ENCODE data around the gene EHMT2.

EHMT2 gene

DNA sequence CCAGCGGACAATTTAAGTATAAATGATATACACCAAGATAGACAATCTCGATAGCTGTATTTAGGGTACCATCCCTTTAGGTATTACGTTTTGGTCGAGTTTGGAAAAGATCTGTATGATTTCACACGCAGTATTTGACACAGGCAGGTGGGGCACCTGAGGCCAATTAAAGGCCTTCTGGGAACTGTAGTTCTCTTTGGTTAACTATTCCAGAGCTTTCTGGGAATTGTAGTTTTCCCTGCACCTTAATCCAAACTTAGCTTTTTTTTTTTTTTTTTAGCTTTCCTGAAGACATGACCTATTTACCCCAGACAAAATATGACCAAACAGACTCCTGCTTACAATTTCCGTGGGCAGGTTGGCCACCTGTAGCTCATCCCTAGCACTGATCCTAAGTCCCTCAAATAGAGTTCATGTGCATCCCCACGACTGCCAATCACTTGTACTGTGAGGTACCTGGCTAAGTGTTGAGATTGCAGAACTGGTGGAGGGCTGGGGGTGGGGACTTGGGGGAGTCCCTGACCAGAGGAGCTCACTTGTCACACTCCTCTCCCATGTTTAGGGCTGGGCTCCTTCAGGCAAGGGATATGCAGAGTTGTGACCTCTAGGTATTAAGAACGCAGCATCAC is 999 bp upstream of the EHMT2 start (continued):
- TF ChIP-seq, protein P1, sequence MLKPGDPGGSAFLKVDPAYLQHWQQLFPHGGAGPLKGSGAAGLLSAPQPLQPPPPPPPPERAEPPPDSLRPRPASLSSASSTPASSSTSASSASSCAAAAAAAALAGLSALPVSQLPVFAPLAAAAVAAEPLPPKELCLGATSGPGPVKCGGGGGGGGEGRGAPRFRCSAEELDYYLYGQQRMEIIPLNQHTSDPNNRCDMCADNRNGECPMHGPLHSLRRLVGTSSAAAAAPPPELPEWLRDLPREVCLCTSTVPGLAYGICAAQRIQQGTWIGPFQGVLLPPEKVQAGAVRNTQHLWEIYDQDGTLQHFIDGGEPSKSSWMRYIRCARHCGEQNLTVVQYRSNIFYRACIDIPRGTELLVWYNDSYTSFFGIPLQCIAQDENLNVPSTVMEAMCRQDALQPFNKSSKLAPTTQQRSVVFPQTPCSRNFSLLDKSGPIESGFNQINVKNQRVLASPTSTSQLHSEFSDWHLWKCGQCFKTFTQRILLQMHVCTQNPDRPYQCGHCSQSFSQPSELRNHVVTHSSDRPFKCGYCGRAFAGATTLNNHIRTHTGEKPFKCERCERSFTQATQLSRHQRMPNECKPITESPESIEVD (tag by site-specific recombination; IDR thresholded peaks at IDR 0.05), result no peak
- TF ChIP-seq, protein P2, sequence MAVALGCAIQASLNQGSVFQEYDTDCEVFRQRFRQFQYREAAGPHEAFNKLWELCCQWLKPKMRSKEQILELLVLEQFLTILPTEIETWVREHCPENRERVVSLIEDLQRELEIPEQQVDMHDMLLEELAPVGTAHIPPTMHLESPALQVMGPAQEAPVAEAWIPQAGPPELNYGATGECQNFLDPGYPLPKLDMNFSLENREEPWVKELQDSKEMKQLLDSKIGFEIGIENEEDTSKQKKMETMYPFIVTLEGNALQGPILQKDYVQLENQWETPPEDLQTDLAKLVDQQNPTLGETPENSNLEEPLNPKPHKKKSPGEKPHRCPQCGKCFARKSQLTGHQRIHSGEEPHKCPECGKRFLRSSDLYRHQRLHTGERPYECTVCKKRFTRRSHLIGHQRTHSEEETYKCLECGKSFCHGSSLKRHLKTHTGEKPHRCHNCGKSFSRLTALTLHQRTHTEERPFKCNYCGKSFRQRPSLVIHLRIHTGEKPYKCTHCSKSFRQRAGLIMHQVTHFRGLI (tag by site-specific recombination; IDR thresholded peaks at IDR 0.05), result no peak
- TF ChIP-seq IKZF3 (tag by site-specific recombination; IDR thresholded peaks at IDR 0.05) (no peak), ZNF266 (tag by site-specific recombination; IDR thresholded peaks at IDR 0.05; ENCODE audit: low read depth) (no peak), ZNF610 (tag by site-specific recombination; IDR thresholded peaks at IDR 0.05; ENCODE audit: borderline replicate concordance) (no peak), KLF7 (tag by site-specific recombination; IDR thresholded peaks at IDR 0.05; ENCODE audit: borderline replicate concordance) (no peak), ZFHX2 (tag by site-specific recombination; conservative IDR thresholded peaks at IDR 0.05) (no peak), ZNF621 (tag by site-specific recombination; IDR thresholded peaks at IDR 0.05) (no peak), SP2 (tag by site-specific recombination; IDR thresholded peaks at IDR 0.05) (no peak; the same call in 1 of the 2 replicates), ZNF629 (tag by site-specific recombination; IDR thresholded peaks at IDR 0.05) (no peak), ZNF214 (tag by site-specific recombination; IDR thresholded peaks at IDR 0.05; ENCODE audit: borderline replicate concordance) (no peak), ZNF140 (tag by site-specific recombination; IDR thresholded peaks at IDR 0.05) (no peak), ZNF335 (tag by site-specific recombination; conservative IDR thresholded peaks at IDR 0.05) (peak; percentile 99), YY1 (tag by site-specific recombination; IDR thresholded peaks at IDR 0.05) (no peak), GLIS1 (tag by site-specific recombination; IDR thresholded peaks at IDR 0.05) (no peak), ZNF324 (tag by site-specific recombination; IDR thresholded peaks at IDR 0.05) (no peak), REPIN1 (tag by site-specific recombination; IDR thresholded peaks at IDR 0.05; ENCODE audit: low read depth) (peak; percentile 18; the same call in 1 of the 2 replicates), ZNF423 (tag by site-specific recombination; IDR thresholded peaks at IDR 0.05) (no peak), ZNF2 (tag by site-specific recombination; IDR thresholded peaks at IDR 0.05) (no peak; the same call in 1 of the 2 replicates), MEIS1 (CRISPR knock-in tag; IDR thresholded peaks at IDR 0.05; ENCODE audit: borderline replicate concordance) (no peak), ZNF792 (tag by site-specific recombination; IDR thresholded peaks at IDR 0.05) (no peak), ZNF112 (tag by site-specific recombination; IDR thresholded peaks at IDR 0.05) (no peak)
- TF ChIP-seq, protein P3, sequence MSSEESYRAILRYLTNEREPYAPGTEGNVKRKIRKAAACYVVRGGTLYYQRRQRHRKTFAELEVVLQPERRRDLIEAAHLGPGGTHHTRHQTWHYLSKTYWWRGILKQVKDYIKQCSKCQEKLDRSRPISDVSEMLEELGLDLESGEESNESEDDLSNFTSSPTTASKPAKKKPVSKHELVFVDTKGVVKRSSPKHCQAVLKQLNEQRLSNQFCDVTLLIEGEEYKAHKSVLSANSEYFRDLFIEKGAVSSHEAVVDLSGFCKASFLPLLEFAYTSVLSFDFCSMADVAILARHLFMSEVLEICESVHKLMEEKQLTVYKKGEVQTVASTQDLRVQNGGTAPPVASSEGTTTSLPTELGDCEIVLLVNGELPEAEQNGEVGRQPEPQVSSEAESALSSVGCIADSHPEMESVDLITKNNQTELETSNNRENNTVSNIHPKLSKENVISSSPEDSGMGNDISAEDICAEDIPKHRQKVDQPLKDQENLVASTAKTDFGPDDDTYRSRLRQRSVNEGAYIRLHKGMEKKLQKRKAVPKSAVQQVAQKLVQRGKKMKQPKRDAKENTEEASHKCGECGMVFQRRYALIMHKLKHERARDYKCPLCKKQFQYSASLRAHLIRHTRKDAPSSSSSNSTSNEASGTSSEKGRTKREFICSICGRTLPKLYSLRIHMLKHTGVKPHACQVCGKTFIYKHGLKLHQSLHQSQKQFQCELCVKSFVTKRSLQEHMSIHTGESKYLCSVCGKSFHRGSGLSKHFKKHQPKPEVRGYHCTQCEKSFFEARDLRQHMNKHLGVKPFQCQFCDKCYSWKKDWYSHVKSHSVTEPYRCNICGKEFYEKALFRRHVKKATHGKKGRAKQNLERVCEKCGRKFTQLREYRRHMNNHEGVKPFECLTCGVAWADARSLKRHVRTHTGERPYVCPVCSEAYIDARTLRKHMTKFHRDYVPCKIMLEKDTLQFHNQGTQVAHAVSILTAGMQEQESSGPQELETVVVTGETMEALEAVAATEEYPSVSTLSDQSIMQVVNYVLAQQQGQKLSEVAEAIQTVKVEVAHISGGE (tag by site-specific recombination; conservative IDR thresholded peaks at IDR 0.05; ENCODE audit: low read depth), result 0 out of 2 replicates have a peak, but pooled peaks have one; percentile 22
- TF ChIP-seq, protein P4, sequence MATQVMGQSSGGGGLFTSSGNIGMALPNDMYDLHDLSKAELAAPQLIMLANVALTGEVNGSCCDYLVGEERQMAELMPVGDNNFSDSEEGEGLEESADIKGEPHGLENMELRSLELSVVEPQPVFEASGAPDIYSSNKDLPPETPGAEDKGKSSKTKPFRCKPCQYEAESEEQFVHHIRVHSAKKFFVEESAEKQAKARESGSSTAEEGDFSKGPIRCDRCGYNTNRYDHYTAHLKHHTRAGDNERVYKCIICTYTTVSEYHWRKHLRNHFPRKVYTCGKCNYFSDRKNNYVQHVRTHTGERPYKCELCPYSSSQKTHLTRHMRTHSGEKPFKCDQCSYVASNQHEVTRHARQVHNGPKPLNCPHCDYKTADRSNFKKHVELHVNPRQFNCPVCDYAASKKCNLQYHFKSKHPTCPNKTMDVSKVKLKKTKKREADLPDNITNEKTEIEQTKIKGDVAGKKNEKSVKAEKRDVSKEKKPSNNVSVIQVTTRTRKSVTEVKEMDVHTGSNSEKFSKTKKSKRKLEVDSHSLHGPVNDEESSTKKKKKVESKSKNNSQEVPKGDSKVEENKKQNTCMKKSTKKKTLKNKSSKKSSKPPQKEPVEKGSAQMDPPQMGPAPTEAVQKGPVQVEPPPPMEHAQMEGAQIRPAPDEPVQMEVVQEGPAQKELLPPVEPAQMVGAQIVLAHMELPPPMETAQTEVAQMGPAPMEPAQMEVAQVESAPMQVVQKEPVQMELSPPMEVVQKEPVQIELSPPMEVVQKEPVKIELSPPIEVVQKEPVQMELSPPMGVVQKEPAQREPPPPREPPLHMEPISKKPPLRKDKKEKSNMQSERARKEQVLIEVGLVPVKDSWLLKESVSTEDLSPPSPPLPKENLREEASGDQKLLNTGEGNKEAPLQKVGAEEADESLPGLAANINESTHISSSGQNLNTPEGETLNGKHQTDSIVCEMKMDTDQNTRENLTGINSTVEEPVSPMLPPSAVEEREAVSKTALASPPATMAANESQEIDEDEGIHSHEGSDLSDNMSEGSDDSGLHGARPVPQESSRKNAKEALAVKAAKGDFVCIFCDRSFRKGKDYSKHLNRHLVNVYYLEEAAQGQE (tag by site-specific recombination; IDR thresholded peaks at IDR 0.05), result no peak
- TF ChIP-seq, protein P5, sequence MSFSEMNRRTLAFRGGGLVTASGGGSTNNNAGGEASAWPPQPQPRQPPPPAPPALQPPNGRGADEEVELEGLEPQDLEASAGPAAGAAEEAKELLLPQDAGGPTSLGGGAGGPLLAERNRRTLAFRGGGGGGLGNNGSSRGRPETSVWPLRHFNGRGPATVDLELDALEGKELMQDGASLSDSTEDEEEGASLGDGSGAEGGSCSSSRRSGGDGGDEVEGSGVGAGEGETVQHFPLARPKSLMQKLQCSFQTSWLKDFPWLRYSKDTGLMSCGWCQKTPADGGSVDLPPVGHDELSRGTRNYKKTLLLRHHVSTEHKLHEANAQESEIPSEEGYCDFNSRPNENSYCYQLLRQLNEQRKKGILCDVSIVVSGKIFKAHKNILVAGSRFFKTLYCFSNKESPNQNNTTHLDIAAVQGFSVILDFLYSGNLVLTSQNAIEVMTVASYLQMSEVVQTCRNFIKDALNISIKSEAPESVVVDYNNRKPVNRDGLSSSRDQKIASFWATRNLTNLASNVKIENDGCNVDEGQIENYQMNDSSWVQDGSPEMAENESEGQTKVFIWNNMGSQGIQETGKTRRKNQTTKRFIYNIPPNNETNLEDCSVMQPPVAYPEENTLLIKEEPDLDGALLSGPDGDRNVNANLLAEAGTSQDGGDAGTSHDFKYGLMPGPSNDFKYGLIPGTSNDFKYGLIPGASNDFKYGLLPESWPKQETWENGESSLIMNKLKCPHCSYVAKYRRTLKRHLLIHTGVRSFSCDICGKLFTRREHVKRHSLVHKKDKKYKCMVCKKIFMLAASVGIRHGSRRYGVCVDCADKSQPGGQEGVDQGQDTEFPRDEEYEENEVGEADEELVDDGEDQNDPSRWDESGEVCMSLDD (tag by site-specific recombination; IDR thresholded peaks at IDR 0.05), result no peak
- TF ChIP-seq, protein P6, sequence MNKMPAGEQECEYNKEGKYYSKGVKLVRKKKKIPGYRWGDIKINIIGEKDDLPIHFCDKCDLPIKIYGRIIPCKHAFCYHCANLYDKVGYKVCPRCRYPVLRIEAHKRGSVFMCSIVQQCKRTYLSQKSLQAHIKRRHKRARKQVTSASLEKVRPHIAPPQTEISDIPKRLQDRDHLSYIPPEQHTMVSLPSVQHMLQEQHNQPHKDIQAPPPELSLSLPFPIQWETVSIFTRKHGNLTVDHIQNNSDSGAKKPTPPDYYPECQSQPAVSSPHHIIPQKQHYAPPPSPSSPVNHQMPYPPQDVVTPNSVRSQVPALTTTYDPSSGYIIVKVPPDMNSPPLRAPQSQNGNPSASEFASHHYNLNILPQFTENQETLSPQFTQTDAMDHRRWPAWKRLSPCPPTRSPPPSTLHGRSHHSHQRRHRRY (tag by site-specific recombination; IDR thresholded peaks at IDR 0.05), result no peak
